Choroid plexus epithelial cell (primary cell): ENCODE results near the gene SMIM24.

Experiments
- DNase-seq: peaks from one replicate; pipeline ENCODE4 v3.0.0-alpha.2; 2010; ENCODE audit warnings: low read depth
- H3K4me3 ChIP-seq: 2 replicates; pipeline ENCODE4 v1.5.1; 2011; ENCODE audit warnings: low read depth, mild to moderate bottlenecking, control low read depth, low read length, moderate library complexity
- CTCF ChIP-seq: conservative IDR thresholded peaks from 2 replicates; pipeline ENCODE4 v1.5.1; 2011; ENCODE audit warnings: low read depth, mild to moderate bottlenecking, control low read depth, inconsistent platforms, low read length, moderate library complexity

Gene SMIM24

DNA sequence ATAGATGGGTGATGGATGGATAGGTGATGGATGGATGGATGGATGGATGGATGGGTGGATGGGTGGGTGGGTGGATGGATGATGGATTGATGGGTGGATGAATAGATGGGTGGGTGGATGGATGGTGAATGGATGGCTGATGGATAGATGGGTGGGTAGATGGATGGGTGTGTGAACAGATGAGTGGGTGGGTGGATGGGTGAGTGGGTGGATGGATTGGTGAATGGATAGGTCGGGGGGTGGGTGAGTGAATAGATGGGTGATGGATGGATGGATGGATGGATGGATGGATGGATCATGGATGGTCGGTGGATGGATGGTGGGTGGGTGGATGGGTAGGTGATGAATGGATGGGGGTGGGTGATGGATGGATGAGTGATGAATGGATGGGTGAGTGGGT, 3.5 kb downstream of the SMIM24 start:
- no peak for DNase-seq
- no peak overlapping the region for H3K4me3 ChIP-seq
- TF ChIP-seq CTCF = no peak

DNA sequence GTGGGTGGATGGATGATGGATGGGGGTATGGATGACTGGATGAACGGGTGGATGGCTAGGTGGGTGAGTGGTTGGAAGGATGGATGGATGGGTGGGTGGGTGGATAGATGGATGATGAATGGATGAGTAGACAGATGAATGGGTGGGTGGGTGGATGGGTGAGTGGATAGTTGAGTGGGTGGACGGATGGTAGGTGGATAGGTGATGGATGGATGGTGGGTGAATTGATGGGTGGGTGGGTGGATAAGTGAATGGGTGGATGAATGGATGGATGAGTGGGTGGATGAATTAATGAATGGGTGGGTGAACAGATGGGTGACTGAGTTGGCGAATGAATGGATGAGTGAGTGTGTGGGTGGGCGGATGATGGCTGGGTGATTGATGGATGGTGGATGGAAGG, 4.9 kb downstream of the SMIM24 start:
- TF ChIP-seq CTCF = no peak
- no peak overlapping the region for H3K4me3 ChIP-seq
- no peak for DNase-seq

GRCh38 chr19:3474614-3475013, 5.7 kb downstream of the SMIM24 start:
- no peak overlapping the region for H3K4me3 ChIP-seq
- DNase-seq = no peak
- TF ChIP-seq CTCF = no peak

GRCh38 chr19:3474010-3474409, 6.3 kb downstream of the SMIM24 start:
- TF ChIP-seq CTCF = no peak
- H3K4me3 ChIP-seq = no peak overlapping the region
- DNase-seq = no peak

GRCh38 chr19:3471954-3472655, 8.2 kb downstream of the SMIM24 start:
- TF ChIP-seq CTCF = peak; percentile 89
- no peak for DNase-seq
- no peak overlapping the region for H3K4me3 ChIP-seq

- no peak overlapping the region for H3K4me3 ChIP-seq
- TF ChIP-seq CTCF = no peak
- DNase-seq = no peak
These were observed 9.7 kb downstream of the SMIM24 start for GRCh38 chr19:3470500-3471128.
